H9 (cell line): ENCODE measurements around the gene CERS6. TPM values are rescaled to one million over a fixed set of nuclear protein-coding genes. Genes with fewer than 3 reads are reported as not detected.

Experiments
- DNase-seq: peaks from one replicate; pipeline ENCODE4 v3.0.0-alpha.2; 2017
- H2AFZ ChIP-seq: one replicate; pipeline ENCODE4 v1.6.1; 2013; ENCODE audit warnings: mild to moderate bottlenecking, low read length, control low read depth, moderate library complexity
- H2AK5ac ChIP-seq: 2 replicates; pipeline ENCODE4 v1.6.1; 2013; ENCODE audit warnings: low read length, control low read depth, mixed read lengths; ENCODE audit not compliant: insufficient read length
- H2BK120ac ChIP-seq: one replicate; pipeline ENCODE4 v1.6.1; 2013; ENCODE audit warnings: low read depth, mild to moderate bottlenecking, low read length, control low read depth, inconsistent platforms; ENCODE audit not compliant: poor library complexity, severe bottlenecking
- H2BK12ac ChIP-seq: 2 replicates; pipeline ENCODE4 v1.6.1; 2013; ENCODE audit warnings: low read length, control low read depth, mixed read lengths, low read depth; ENCODE audit not compliant: insufficient read length
- H2BK15ac ChIP-seq: 2 replicates; pipeline ENCODE4 v1.6.1; 2013; ENCODE audit warnings: low read depth, low read length, control low read depth
- H2BK20ac ChIP-seq: one replicate; pipeline ENCODE4 v1.6.1; 2013; ENCODE audit warnings: low read depth, mild to moderate bottlenecking, low read length, control low read depth, inconsistent platforms; ENCODE audit not compliant: poor library complexity, severe bottlenecking
- H2BK5ac ChIP-seq: 2 replicates; pipeline ENCODE4 v1.6.1; 2013; ENCODE audit warnings: low read length, control low read depth, mixed read lengths; ENCODE audit not compliant: insufficient read length
- H3K14ac ChIP-seq: 2 replicates; pipeline ENCODE4 v1.6.1; 2013; ENCODE audit warnings: low read length, control low read depth; ENCODE audit not compliant: insufficient read depth
- H3K18ac ChIP-seq: 2 replicates; pipeline ENCODE4 v1.6.1; 2013; ENCODE audit warnings: low read depth, mild to moderate bottlenecking, mixed read lengths, low read length, control low read depth; ENCODE audit not compliant: insufficient read length
- H3K23ac ChIP-seq: 2 replicates; pipeline ENCODE4 v1.6.1; 2013; ENCODE audit warnings: low read length, control low read depth, mixed read lengths, low read depth; ENCODE audit not compliant: insufficient read length
- H3K23me2 ChIP-seq: 2 replicates; pipeline ENCODE4 v1.6.1; 2013; ENCODE audit warnings: low read depth, mild to moderate bottlenecking, mixed read lengths, low read length, control low read depth; ENCODE audit not compliant: insufficient read length, poor library complexity, severe bottlenecking
- H3K27ac ChIP-seq: 2 replicates; pipeline ENCODE4 v1.5.1; 2013; ENCODE audit warnings: low read length, control low read depth, mixed read lengths, low read depth; ENCODE audit not compliant: insufficient read length
- H3K27me3 ChIP-seq: 2 replicates; pipeline ENCODE4 v1.6.1; 2013; ENCODE audit warnings: low read length, control low read depth, inconsistent platforms; ENCODE audit not compliant: insufficient read depth
- H3K4ac ChIP-seq: 2 replicates; pipeline ENCODE4 v1.6.1; 2013; ENCODE audit warnings: low read depth, mild to moderate bottlenecking, control low read depth, inconsistent platforms, low read length, moderate library complexity
- H3K4me1 ChIP-seq: 2 replicates; pipeline ENCODE4 v1.6.1; 2013; ENCODE audit warnings: low read length, control low read depth, inconsistent platforms; ENCODE audit not compliant: insufficient read depth
- H3K4me2 ChIP-seq: 2 replicates; pipeline ENCODE4 v1.6.1; 2013; ENCODE audit warnings: low read length, control low read depth, mixed read lengths; ENCODE audit not compliant: insufficient read length, insufficient read depth
- H3K56ac ChIP-seq: 2 replicates; pipeline ENCODE4 v1.6.1; 2013; ENCODE audit warnings: low read depth, mild to moderate bottlenecking, mixed read lengths, low read length, control low read depth; ENCODE audit not compliant: insufficient read length
- H3K79me1 ChIP-seq: 2 replicates; pipeline ENCODE4 v1.6.1; 2013; ENCODE audit warnings: low read depth, mild to moderate bottlenecking, moderate library complexity, low read length, control low read depth, inconsistent platforms; ENCODE audit not compliant: insufficient read depth, poor library complexity, severe bottlenecking
- H3K79me2 ChIP-seq: 2 replicates; pipeline ENCODE4 v1.6.1; 2013; ENCODE audit warnings: low read length, control low read depth, inconsistent platforms; ENCODE audit not compliant: insufficient read depth
- H3K9ac ChIP-seq: 2 replicates; pipeline ENCODE4 v1.6.1; 2013; ENCODE audit warnings: low read length, control low read depth, mixed read lengths; ENCODE audit not compliant: insufficient read length; ENCODE audit errors: extremely low read depth
- H3K9me3 ChIP-seq: one replicate; pipeline ENCODE4 v1.6.1; 2013; ENCODE audit warnings: low read depth, low read length, inconsistent platforms; ENCODE audit not compliant: control insufficient read depth
- H3T11ph ChIP-seq: one replicate; pipeline ENCODE4 v1.6.1; 2013; ENCODE audit warnings: mild to moderate bottlenecking, low read length, control low read depth, inconsistent platforms
- H4K20me1 ChIP-seq: one replicate; pipeline ENCODE4 v1.6.1; 2013; ENCODE audit not compliant: control insufficient read depth, insufficient read length, insufficient read depth
- H4K5ac ChIP-seq: 2 replicates; pipeline ENCODE4 v1.6.1; 2013; ENCODE audit warnings: low read depth, mild to moderate bottlenecking, mixed read lengths, low read length, control low read depth; ENCODE audit not compliant: insufficient read length
- H4K8ac ChIP-seq: replicated peaks from 2 replicates; pipeline ENCODE4 v1.6.1; 2013; ENCODE audit warnings: low read length, control low read depth, mixed read lengths, low read depth; ENCODE audit not compliant: insufficient read length
- H4K91ac ChIP-seq: 2 replicates; pipeline ENCODE4 v1.6.1; 2013; ENCODE audit warnings: low read depth, mild to moderate bottlenecking, moderate library complexity, mixed read lengths, low read length, control low read depth; ENCODE audit not compliant: insufficient read length
- H3K27ac Mint-ChIP-seq, 3 experiments: 2 replicates in 2 of 3; 3 replicates in 1 of 3; pipeline ENCODE4 v1.8.0; 2020 to 2021; ENCODE audit warnings: mixed read lengths in 3 of 3, mild to moderate bottlenecking in 1 of 3, moderate library complexity in 1 of 3
- H3K27me3 Mint-ChIP-seq: 2 replicates; pipeline ENCODE4 v1.8.0; 2021; ENCODE audit warnings: low read depth, mild to moderate bottlenecking, moderate library complexity, mixed read lengths
- H3K36me3 Mint-ChIP-seq, 3 experiments: 2 replicates in 2 of 3; 3 replicates in 1 of 3; pipeline ENCODE4 v1.8.0; 2020 to 2021; ENCODE audit warnings: low read depth in 3 of 3, mixed read lengths in 3 of 3; ENCODE audit not compliant: insufficient read depth in 1 of 3
- H3K4me1 Mint-ChIP-seq, 2 experiments: 2 replicates each; pipeline ENCODE4 v1.8.0; 2020; ENCODE audit warnings: mixed read lengths in 2 of 2
- H3K4me3 Mint-ChIP-seq, 2 experiments: 2 replicates in 1 of 2; 3 replicates in 1 of 2; pipeline ENCODE4 v1.8.0; 2020 to 2021; ENCODE audit warnings: mild to moderate bottlenecking in 2 of 2, mixed read lengths in 2 of 2, moderate library complexity in 1 of 2
- H3K9me3 Mint-ChIP-seq, 2 experiments: 2 replicates in 1 of 2; 3 replicates in 1 of 2; pipeline ENCODE4 v1.8.0; 2020; ENCODE audit warnings: mild to moderate bottlenecking in 2 of 2, mixed read lengths in 2 of 2, moderate library complexity in 1 of 2
- WGBS: extraction: QIAGEN DNeasy Blood & Tissue Kit; methylation state at CpG from one replicate; pipeline ENCODE4 v1.1.7; 2013; ENCODE audit warnings: missing lambda C conversion rate, low lambda C conversion rate, mixed read lengths; ENCODE audit not compliant: insufficient read length; ENCODE audit errors: extremely low coverage; 5-methylcytosine and 5-hydroxymethylcytosine counted together
- total RNA-seq: library from RNA; stranded (reverse); gene quantifications from 2 replicates; pipeline ENCODE4 v1.2.1, GENCODE V29; 2021
- TF ChIP-seq, protein P1 (sequence below): fragments of 200-600 bp; sonication (generic); conservative IDR thresholded peaks from 3 replicates; pipeline ENCODE4 v1.8.0; 2021; ENCODE audit warnings: antibody characterized with exemption, mild to moderate bottlenecking

The CERS6 gene
- total RNA-seq, 1 experiment from 2014 or later = 17.7 TPM

DNA sequence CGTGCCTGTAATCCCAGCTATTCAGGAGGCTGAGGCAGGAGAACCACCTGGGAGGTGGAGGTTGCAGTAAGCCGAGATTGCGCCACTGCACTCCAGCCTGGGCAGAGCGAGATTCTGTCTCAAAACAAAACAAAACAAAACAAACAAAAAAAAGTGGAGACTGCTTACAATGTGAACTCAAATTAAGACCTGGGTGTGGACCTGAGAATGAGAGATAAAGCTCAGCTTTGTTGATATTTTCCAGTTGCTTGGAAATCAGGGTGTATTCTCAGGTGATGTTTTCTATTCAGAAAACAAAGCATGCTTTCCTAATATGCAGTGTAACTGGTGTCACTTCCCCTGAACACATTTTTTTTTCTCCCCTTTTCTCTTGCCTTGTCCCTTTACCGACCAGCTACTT lies 5.3 kb upstream of the CERS6 start:
- no peak overlapping the region for H3K18ac ChIP-seq
- H4K20me1 ChIP-seq = no peaks in the 10 kb centered on the region
- H3K9ac ChIP-seq = no peak overlapping the region
- no peak overlapping the region for H3T11ph ChIP-seq
- H3K9me3 ChIP-seq = no peaks in the 10 kb centered on the region
- no peak overlapping the region for H2AK5ac ChIP-seq
- no peak overlapping the region for H3K14ac ChIP-seq
- no peaks in the 10 kb centered on the region for H3K27me3 ChIP-seq
- H2BK12ac ChIP-seq = no peak overlapping the region
- Mint-ChIP-seq H3K27me3 (no peaks in the 10 kb centered on the region), H3K4me3 (no peak overlapping the region), H3K27ac (no peak overlapping the region; a peak in 1 of 7 replicates), H3K36me3 (peaks cover 0 to 4% (median 0%) of the 10 kb centered on the region in 3 experiments; a peak in 1 of 7 replicates), H3K4me1 (no peaks in the 10 kb centered on the region), H3K9me3 (peaks cover 2 to 3% of the 10 kb centered on the region in 2 experiments; a peak in 1 of 5 replicates)
- TF ChIP-seq, protein P1, sequence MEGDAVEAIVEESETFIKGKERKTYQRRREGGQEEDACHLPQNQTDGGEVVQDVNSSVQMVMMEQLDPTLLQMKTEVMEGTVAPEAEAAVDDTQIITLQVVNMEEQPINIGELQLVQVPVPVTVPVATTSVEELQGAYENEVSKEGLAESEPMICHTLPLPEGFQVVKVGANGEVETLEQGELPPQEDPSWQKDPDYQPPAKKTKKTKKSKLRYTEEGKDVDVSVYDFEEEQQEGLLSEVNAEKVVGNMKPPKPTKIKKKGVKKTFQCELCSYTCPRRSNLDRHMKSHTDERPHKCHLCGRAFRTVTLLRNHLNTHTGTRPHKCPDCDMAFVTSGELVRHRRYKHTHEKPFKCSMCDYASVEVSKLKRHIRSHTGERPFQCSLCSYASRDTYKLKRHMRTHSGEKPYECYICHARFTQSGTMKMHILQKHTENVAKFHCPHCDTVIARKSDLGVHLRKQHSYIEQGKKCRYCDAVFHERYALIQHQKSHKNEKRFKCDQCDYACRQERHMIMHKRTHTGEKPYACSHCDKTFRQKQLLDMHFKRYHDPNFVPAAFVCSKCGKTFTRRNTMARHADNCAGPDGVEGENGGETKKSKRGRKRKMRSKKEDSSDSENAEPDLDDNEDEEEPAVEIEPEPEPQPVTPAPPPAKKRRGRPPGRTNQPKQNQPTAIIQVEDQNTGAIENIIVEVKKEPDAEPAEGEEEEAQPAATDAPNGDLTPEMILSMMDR = no peak
- H3K27ac ChIP-seq = no peak overlapping the region
- H3K23ac ChIP-seq = no peak overlapping the region
- H3K79me2 ChIP-seq = no peaks in the 10 kb centered on the region
- H2BK120ac ChIP-seq = no peak overlapping the region
- H3K4me1 ChIP-seq = peaks cover 2% of the 10 kb centered on the region; the same call in 1 of the 2 replicates
- H3K4ac ChIP-seq = no peak overlapping the region
- no peak overlapping the region for H2BK20ac ChIP-seq
- no peak overlapping the region for H2AFZ ChIP-seq
- H4K8ac ChIP-seq = no peak overlapping the region
- H3K4me2 ChIP-seq = no peak overlapping the region
- H3K23me2 ChIP-seq = no peaks in the 10 kb centered on the region
- H4K91ac ChIP-seq = no peak overlapping the region
- no peak overlapping the region for H4K5ac ChIP-seq
- no CpG with 5 or more reads among the region's 5 CpGs for WGBS
- no peak overlapping the region for H2BK5ac ChIP-seq
- no peak for DNase-seq
- H2BK15ac ChIP-seq = no peak overlapping the region
- H3K79me1 ChIP-seq = no peaks in the 10 kb centered on the region
- H3K56ac ChIP-seq = no peak overlapping the region
